Bronchial epithelial cell (primary cell): Measurements from ENCODE around the gene HSD17B13. TPM values are rescaled to one million over a fixed set of nuclear protein-coding genes. Genes with fewer than 3 reads are reported as not detected.
A peak's percentile ranks its signal among the peaks of the same experiment; 100 is the strongest.

ENCODE experiments used
- DNase-seq: peaks from one replicate; pipeline ENCODE4 v3.0.0-alpha.2; 2010; ENCODE audit warnings: low read depth
- FAIRE-seq: peaks from 2 replicates; lab custom pipeline; 2011; peaks lifted over from hg19 to GRCh38; lab: Jason Lieb, UNC
- H3K27me3 ChIP-seq: 2 replicates; pipeline ENCODE4 v1.5.1; 2011; ENCODE audit warnings: low read length; ENCODE audit not compliant: control insufficient read depth, insufficient read depth
- H3K36me3 ChIP-seq: 2 replicates; pipeline ENCODE4 v1.5.1; 2011; ENCODE audit warnings: low read length; ENCODE audit not compliant: control insufficient read depth, insufficient read depth
- H3K4me3 ChIP-seq: 2 replicates; pipeline ENCODE4 v1.5.1; 2011; ENCODE audit warnings: mild to moderate bottlenecking, low read depth, low read length, control low read depth
- CTCF ChIP-seq: IDR thresholded peaks from 2 replicates; pipeline ENCODE4 v1.5.1; 2011; ENCODE audit warnings: mild to moderate bottlenecking, moderate library complexity, low read length, control low read depth, inconsistent platforms; ENCODE audit not compliant: insufficient read depth, severe bottlenecking
- total RNA-seq: library from RNA; depleted of rRNA; stranded (reverse); fragments of >200 nt; gene quantifications from 2 replicates; pipeline ENCODE4 v1.2.1, GENCODE V29; 2014

HSD17B13 gene
- total RNA-seq, 1 donor from 2014 or later, result not detected

- FAIRE-seq, result no peak
Measured at GRCh38 chr4:87313756-87314155, 8.9 kb downstream of the HSD17B13 start.

GRCh38 chr4:87311684-87312083 is 11.0 kb downstream of the HSD17B13 start:
- Histone ChIP-seq H3K27me3 (no peaks in the 10 kb centered on the region), H3K4me3 (no peak overlapping the region), H3K36me3 (no peaks in the 10 kb centered on the region)
- FAIRE-seq, result no peak
- no peak for DNase-seq
- TF ChIP-seq CTCF, result no peak

More at GRCh38 chr4:87313756-87314155, 8.9 kb downstream of the HSD17B13 start:
- Histone ChIP-seq H3K27me3 (no peaks in the 10 kb centered on the region), H3K36me3 (no peaks in the 10 kb centered on the region), H3K4me3 (no peak overlapping the region)
- no peak for TF ChIP-seq CTCF
- DNase-seq, result no peak

- TF ChIP-seq CTCF, result no peak
- H3K36me3 ChIP-seq, result no peaks in the 10 kb centered on the region
- no peak overlapping the region for H3K4me3 ChIP-seq
- no peaks in the 10 kb centered on the region for H3K27me3 ChIP-seq
- FAIRE-seq (peak; percentile 36), DNase-seq (no peak)
Measured at GRCh38 chr4:87310691-87311335, 11.9 kb downstream of the HSD17B13 start.

GRCh38 chr4:87309625-87310024 is 13.1 kb downstream of the HSD17B13 start:
- no peak for FAIRE-seq
- TF ChIP-seq CTCF, result no peak

GRCh38 chr4:87306056-87306455 is 16.6 kb downstream of the HSD17B13 start:
- Histone ChIP-seq H3K36me3 (no peaks in the 10 kb centered on the region), H3K4me3 (no peak overlapping the region), H3K27me3 (no peaks in the 10 kb centered on the region)
- TF ChIP-seq CTCF, result no peak
- DNase-seq (no peak), FAIRE-seq (no peak)

More at GRCh38 chr4:87309625-87310024, 13.1 kb downstream of the HSD17B13 start:
- Histone ChIP-seq H3K27me3 (no peaks in the 10 kb centered on the region), H3K4me3 (no peak overlapping the region), H3K36me3 (no peaks in the 10 kb centered on the region)
- no peak for DNase-seq

- H3K27me3 ChIP-seq, result no peaks in the 10 kb centered on the region
- FAIRE-seq (no peak), DNase-seq (no peak)
- no peak overlapping the region for H3K4me3 ChIP-seq
- no peak for TF ChIP-seq CTCF
- no peaks in the 10 kb centered on the region for H3K36me3 ChIP-seq
Measured at GRCh38 chr4:87305562-87305961, 17.1 kb downstream of the HSD17B13 start.
